Smooth muscle cell (in vitro differentiated cells): ENCODE measurements around the gene BCL11A. TPM values are rescaled to one million over a fixed set of nuclear protein-coding genes. Genes with fewer than 3 reads are reported as not detected.

Source experiments
- DNase-seq: peaks from one replicate; lab custom pipeline; 2025; ENCODE audit not compliant: unreplicated experiment; lab: John Stamatoyannopoulos, UW
- H2AFZ ChIP-seq: fragments of 200-600 bp; sonication (generic); 2 replicates; pipeline ENCODE4 v1.6.0; 2016; ENCODE audit warnings: antibody characterized with exemption, low read depth, mild to moderate bottlenecking
- H3F3A ChIP-seq: fragments of 200-600 bp; sonication (generic); 2 replicates; pipeline ENCODE4 v1.6.0; 2017; ENCODE audit warnings: antibody characterized with exemption, low read depth
- H3K27ac ChIP-seq: fragments of 200-600 bp; sonication (generic); 2 replicates; pipeline ENCODE4 v1.5.1; 2016; ENCODE audit warnings: low read depth, mild to moderate bottlenecking
- H3K27me3 ChIP-seq: fragments of 200-600 bp; sonication (generic); 2 replicates; pipeline ENCODE4 v1.6.1; 2016; ENCODE audit warnings: low read depth, mild to moderate bottlenecking
- H3K36me3 ChIP-seq: fragments of 200-600 bp; sonication (generic); 2 replicates; pipeline ENCODE4 v1.5.1; 2016; ENCODE audit warnings: low read depth
- H3K4me1 ChIP-seq: fragments of 200-600 bp; sonication (generic); 2 replicates; pipeline ENCODE4 v1.5.1; 2016; ENCODE audit warnings: low read depth
- H3K4me2 ChIP-seq: fragments of 200-600 bp; sonication (generic); 2 replicates; pipeline ENCODE4 v1.6.0; 2016; ENCODE audit warnings: mild to moderate bottlenecking
- H3K4me3 ChIP-seq: fragments of 200-600 bp; sonication (generic); 2 replicates; pipeline ENCODE4 v1.5.1; 2016; ENCODE audit warnings: mild to moderate bottlenecking
- H3K79me2 ChIP-seq: fragments of 200-600 bp; sonication (generic); 2 replicates; pipeline ENCODE4 v1.6.0; 2016; ENCODE audit warnings: low read depth, mild to moderate bottlenecking
- H3K9ac ChIP-seq: fragments of 200-600 bp; sonication (generic); 2 replicates; pipeline ENCODE4 v1.6.0; 2016; ENCODE audit warnings: low read depth
- H3K9me3 ChIP-seq: fragments of 200-600 bp; sonication (generic); replicated peaks from 2 replicates; pipeline ENCODE4 v1.5.1; 2016; ENCODE audit warnings: low read depth
- H4K20me1 ChIP-seq: fragments of 200-600 bp; sonication (generic); 2 replicates; pipeline ENCODE4 v1.6.0; 2016; ENCODE audit warnings: low read depth
- WGBS: methylation state at CpG from one replicate; pipeline ENCODE4 v1.1.7; 2016; ENCODE audit warnings: low lambda C conversion rate; 5-methylcytosine and 5-hydroxymethylcytosine counted together
- polyA plus RNA-seq: library from polyadenylated mRNA; unstranded; fragments of >200 nt; fragmentation: Nextera tagmentation; extraction: Ambion mirVana; gene quantifications from 2 replicates; pipeline ENCODE4 v1.2.1, GENCODE V29; 2016
- total RNA-seq: library from RNA; depleted of rRNA; stranded (reverse); fragments of >200 nt; gene quantifications from 2 replicates; pipeline ENCODE4 v1.2.3, GENCODE V29; 2014
- TF ChIP-seq, protein P1 (sequence below): fragments of 200-600 bp; sonication (generic); IDR thresholded peaks from 2 replicates; pipeline ENCODE4 v1.5.1; 2017; ENCODE audit warnings: borderline replicate concordance, mild to moderate bottlenecking, antibody characterized with exemption; ENCODE audit not compliant: insufficient read depth, poor library complexity, severe bottlenecking

BCL11A gene
- total and polyA plus RNA-seq, 2 experiments from 2014 or later = 15.8 to 20.0 TPM

- TF ChIP-seq, protein P1, sequence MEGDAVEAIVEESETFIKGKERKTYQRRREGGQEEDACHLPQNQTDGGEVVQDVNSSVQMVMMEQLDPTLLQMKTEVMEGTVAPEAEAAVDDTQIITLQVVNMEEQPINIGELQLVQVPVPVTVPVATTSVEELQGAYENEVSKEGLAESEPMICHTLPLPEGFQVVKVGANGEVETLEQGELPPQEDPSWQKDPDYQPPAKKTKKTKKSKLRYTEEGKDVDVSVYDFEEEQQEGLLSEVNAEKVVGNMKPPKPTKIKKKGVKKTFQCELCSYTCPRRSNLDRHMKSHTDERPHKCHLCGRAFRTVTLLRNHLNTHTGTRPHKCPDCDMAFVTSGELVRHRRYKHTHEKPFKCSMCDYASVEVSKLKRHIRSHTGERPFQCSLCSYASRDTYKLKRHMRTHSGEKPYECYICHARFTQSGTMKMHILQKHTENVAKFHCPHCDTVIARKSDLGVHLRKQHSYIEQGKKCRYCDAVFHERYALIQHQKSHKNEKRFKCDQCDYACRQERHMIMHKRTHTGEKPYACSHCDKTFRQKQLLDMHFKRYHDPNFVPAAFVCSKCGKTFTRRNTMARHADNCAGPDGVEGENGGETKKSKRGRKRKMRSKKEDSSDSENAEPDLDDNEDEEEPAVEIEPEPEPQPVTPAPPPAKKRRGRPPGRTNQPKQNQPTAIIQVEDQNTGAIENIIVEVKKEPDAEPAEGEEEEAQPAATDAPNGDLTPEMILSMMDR = no peak
- Histone ChIP-seq H3K27me3 (no peaks in the 10 kb centered on the region), H3K36me3 (no peaks in the 10 kb centered on the region), H4K20me1 (peaks cover 59% of the 10 kb centered on the region), H3K9ac (no peak overlapping the region), H3K79me2 (peaks cover 90% of the 10 kb centered on the region), H3K27ac (no peak overlapping the region), H3K4me3 (no peak overlapping the region), H2AFZ (no peak overlapping the region), H3K4me1 (peaks cover 51% of the 10 kb centered on the region), H3F3A (peaks cover 17% of the 10 kb centered on the region), H3K4me2 (peak overlapping the region; percentile 70), H3K9me3 (no peaks in the 10 kb centered on the region)
- WGBS = 3% methylated on average over 1 of the region's 1 CpG
- no peak for DNase-seq
Measured at GRCh38 chr2:60536746-60537145, 16.7 kb downstream of the BCL11A start.

DNA sequence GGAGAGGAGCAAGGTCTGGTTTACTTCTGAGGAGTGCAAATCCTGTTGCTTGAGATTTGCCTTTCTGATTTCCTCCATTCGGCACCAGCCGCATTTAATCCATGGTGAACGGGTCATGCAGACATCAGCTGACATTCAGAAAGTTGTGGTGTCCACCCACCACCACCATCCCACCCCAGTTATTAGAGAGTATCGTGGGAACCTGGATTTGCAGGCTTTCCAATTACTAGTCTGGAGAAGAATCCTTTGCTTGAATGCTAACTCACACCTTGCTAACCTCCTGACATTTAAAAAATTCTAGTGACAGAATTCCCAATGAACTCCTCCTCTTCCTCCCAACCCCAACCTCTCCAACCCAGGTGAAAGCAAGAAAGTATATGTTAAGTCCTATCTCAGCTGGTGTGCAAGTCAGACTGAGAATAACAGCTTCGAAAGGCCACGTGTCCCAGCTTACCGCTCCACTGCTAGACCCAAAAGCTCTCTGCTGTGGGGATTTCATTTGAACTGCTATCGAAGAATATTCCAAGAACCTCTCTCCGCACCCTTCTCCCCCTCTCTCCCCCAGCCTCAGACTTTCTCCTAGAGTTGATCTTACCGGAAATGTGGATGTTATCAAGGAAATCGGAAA, 17.7 kb downstream of the BCL11A start:
- DNase-seq = no peak
- no peak overlapping the region for H2AFZ ChIP-seq
- no peaks in the 10 kb centered on the region for H3K27me3 ChIP-seq
- no peak overlapping the region for H3K9ac ChIP-seq
- peaks cover 91% of the 10 kb centered on the region for H3K79me2 ChIP-seq
- WGBS = 52% methylated on average over 11 of the region's 11 CpGs
- H4K20me1 ChIP-seq = peaks cover 57% of the 10 kb centered on the region
- H3K27ac ChIP-seq = peak overlapping the region; percentile 40
- H3K36me3 ChIP-seq = no peaks in the 10 kb centered on the region
- H3F3A ChIP-seq = peaks cover 17% of the 10 kb centered on the region
- H3K4me1 ChIP-seq = peaks cover 61% of the 10 kb centered on the region
- TF ChIP-seq, protein P1 = no peak
- H3K4me2 ChIP-seq = peak overlapping the region; percentile 70
- H3K4me3 ChIP-seq = peak overlapping the region; percentile 19
- no peaks in the 10 kb centered on the region for H3K9me3 ChIP-seq

DNA sequence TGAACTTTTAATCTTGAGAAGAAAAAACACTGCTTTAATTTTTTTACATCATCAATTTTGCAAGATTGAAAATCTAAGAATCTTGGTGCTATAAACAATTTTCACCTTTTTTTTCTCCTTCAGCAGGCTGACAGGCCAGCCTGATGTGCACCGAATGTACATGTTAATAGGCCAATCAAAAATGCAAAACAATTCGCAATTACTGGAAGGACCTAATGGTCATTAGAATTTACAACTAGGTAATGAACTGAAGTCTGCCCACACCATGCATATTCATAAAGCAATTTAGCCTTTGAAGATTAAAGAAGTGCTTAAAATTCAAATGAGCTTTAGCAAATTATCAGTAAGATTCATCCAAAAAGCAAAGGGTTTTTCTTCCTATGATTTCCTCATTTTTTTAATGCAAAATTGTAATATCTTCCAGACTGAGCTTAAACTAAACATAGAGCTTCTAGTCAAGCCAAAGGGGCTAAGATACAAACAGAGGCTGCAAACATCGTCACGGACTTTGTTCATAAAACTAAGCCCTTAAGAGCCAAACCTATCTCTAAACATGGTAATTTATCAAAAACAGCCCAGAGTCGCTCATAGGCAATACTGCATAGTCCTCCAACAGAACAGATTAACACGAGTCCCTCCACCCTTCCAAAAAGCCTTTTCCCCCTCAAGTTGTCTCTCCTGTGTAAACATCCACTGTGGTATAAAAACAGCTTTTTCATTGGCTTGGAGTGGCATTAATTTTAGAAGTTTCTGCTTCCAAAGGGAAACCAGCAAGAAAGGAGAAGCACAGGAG, 18.4 kb downstream of the BCL11A start:
- H3K27ac ChIP-seq = peak overlapping the region; percentile 40
- peak overlapping the region; percentile 70 for H3K4me2 ChIP-seq
- TF ChIP-seq, protein P1 = no peak
- WGBS = 36% methylated on average over 6 of the region's 6 CpGs
- peaks cover 54% of the 10 kb centered on the region for H4K20me1 ChIP-seq
- H3K9me3 ChIP-seq = no peaks in the 10 kb centered on the region
- no peak for DNase-seq
- H2AFZ ChIP-seq = no peak overlapping the region
- H3K36me3 ChIP-seq = no peaks in the 10 kb centered on the region
- no peaks in the 10 kb centered on the region for H3K27me3 ChIP-seq
- no peak overlapping the region for H3K9ac ChIP-seq
- H3K4me3 ChIP-seq = peak overlapping the region; percentile 19
- H3F3A ChIP-seq = peaks cover 17% of the 10 kb centered on the region
- H3K4me1 ChIP-seq = peaks cover 62% of the 10 kb centered on the region
- H3K79me2 ChIP-seq = peaks cover 91% of the 10 kb centered on the region
